HCT116 (cell line): ENCODE results near the gene PKD2L2. TPM values are rescaled to one million over a fixed set of nuclear protein-coding genes. Genes with fewer than 3 reads are reported as not detected.

ENCODE experiments used
- ATAC-seq: fragments of 200-7000 bp; cut with Tn5 transposase; 2 replicates; pipeline ENCODE4 v1.9.1; 2020; ENCODE audit warnings: mild to moderate bottlenecking, moderate library complexity
- BruUV-seq: library from RNA; stranded (reverse); fragments of 400-500 nt; replicated peaks from 2 replicates; lab custom pipeline; 2021; lab: Mats Ljungman, UMichigan
- CTCF ChIA-PET: fragments of 300-600 bp; sonication (Branson Sonifier 250); formaldehyde crosslinking; loops from one replicate; lab custom pipeline; 2021; ENCODE audit warnings: antibody characterized with exemption; lab: Charles Lee
- POLR2A ChIA-PET: fragments of 300-600, 350-600 bp; sonication (Branson Sonifier 250); formaldehyde crosslinking; loops from one replicate; lab custom pipeline; 2021; ENCODE audit warnings: antibody characterized with exemption; lab: Charles Lee
- RAD21 ChIA-PET, 2 experiments: fragments of 300-600 bp; sonication (Branson Sonifier 250); formaldehyde crosslinking; loops; one replicate each; lab custom pipeline; 2023; ENCODE audit warnings: low total read pairs in 2 of 2; ENCODE audit not compliant: uncharacterized antibody in 2 of 2, unreplicated experiment in 2 of 2, low non-redundant PET in 1 of 2; lab: Charles Lee
- DNase-seq: peaks from one replicate; pipeline ENCODE4 v3.0.0-alpha.2; 2010; ENCODE audit warnings: low read depth, low spot score
- H2AFZ ChIP-seq: fragments of 200-600 bp; shearing (Covaris generic), sonication (generic); 2 replicates; pipeline ENCODE4 v1.6.1; 2017; ENCODE audit warnings: low read depth, mixed run types, mixed read lengths, antibody characterized with exemption, low read length; ENCODE audit not compliant: poor library complexity, severe bottlenecking
- H3K27ac ChIP-seq: 2 replicates; pipeline ENCODE4 v1.5.1; 2012; ENCODE audit warnings: low read depth, low read length
- H3K27me3 ChIP-seq: fragments of 200-600 bp; sonication (generic); 2 replicates; pipeline ENCODE4 v1.6.1; 2016; ENCODE audit warnings: mixed run types, low read length, mixed read lengths; ENCODE audit not compliant: insufficient read depth
- H3K36me3 ChIP-seq, 2 experiments: fragments of 200-500 bp in 1 of 2; fragments of 200-600 bp in 1 of 2; sonication (Bioruptor generic) in 1 of 2; sonication (generic) in 1 of 2; 2 replicates each; pipeline versions ENCODE4 v1.5.1 to v1.6.1; 2014 to 2016; ENCODE audit warnings: low read length in 2 of 2, inconsistent platforms in 1 of 2, mixed read lengths in 1 of 2, mixed run types in 1 of 2; ENCODE audit not compliant: insufficient read depth in 2 of 2, control insufficient read depth in 1 of 2
- H3K4me1 ChIP-seq, 2 experiments: fragments of 200-600 bp in 1 of 2; sonication (generic) in 1 of 2; 2 replicates each; pipeline versions ENCODE4 v1.5.1 to v1.6.1; 2012 to 2017; ENCODE audit warnings: low read length in 2 of 2, inconsistent platforms in 1 of 2, mild to moderate bottlenecking in 1 of 2, mixed read lengths in 1 of 2, mixed run types in 1 of 2, moderate library complexity in 1 of 2; ENCODE audit not compliant: insufficient read depth in 2 of 2, control insufficient read depth in 1 of 2
- H3K4me2 ChIP-seq: fragments of 200-600 bp; sonication (generic); 2 replicates; pipeline ENCODE4 v1.6.1; 2017; ENCODE audit warnings: mixed run types, low read length, mixed read lengths
- H3K4me3 ChIP-seq, 2 experiments: fragments of 200-600 bp in 1 of 2; sonication (generic) in 1 of 2; replicated peaks in 1 of 2; 2 replicates each; pipeline ENCODE4 v1.5.1; 2011 to 2016; ENCODE audit warnings: low read length in 2 of 2, control low read depth in 1 of 2, low read depth in 1 of 2, mild to moderate bottlenecking in 1 of 2, mixed read lengths in 1 of 2, mixed run types in 1 of 2
- H3K79me2 ChIP-seq: fragments of 200-600 bp; sonication (generic); 2 replicates; pipeline ENCODE4 v1.6.1; 2017; ENCODE audit warnings: mild to moderate bottlenecking, mixed run types, low read length, moderate library complexity, mixed read lengths; ENCODE audit not compliant: insufficient read depth
- H3K9ac ChIP-seq: fragments of 200-600 bp; sonication (generic); 2 replicates; pipeline ENCODE4 v1.6.1; 2016; ENCODE audit warnings: low read length, mixed read lengths
- H3K9me2 ChIP-seq: fragments of 200-600 bp; sonication (generic), shearing (Covaris generic); 2 replicates; pipeline ENCODE4 v1.6.1; 2017; ENCODE audit warnings: mixed run types, mild to moderate bottlenecking, moderate library complexity; ENCODE audit not compliant: insufficient read depth
- H3K9me3 ChIP-seq, 2 experiments: fragments of 200-500 bp in 1 of 2; fragments of 200-600 bp in 1 of 2; sonication (Bioruptor generic) in 1 of 2; sonication (generic) in 1 of 2; 2 replicates each; pipeline ENCODE4 v1.6.1; 2014 to 2017; ENCODE audit warnings: low read length in 2 of 2, mixed read lengths in 2 of 2, inconsistent platforms in 1 of 2, low read depth in 1 of 2, mild to moderate bottlenecking in 1 of 2, mixed run types in 1 of 2, moderate library complexity in 1 of 2; ENCODE audit not compliant: control insufficient read depth in 1 of 2, insufficient read depth in 1 of 2
- H4K20me1 ChIP-seq: fragments of 200-600 bp; sonication (generic), shearing (Covaris generic); 2 replicates; pipeline ENCODE4 v1.6.1; 2017; ENCODE audit warnings: mixed run types, mild to moderate bottlenecking, moderate library complexity; ENCODE audit not compliant: insufficient read depth
- ATF3 ChIP-seq: IDR thresholded peaks from 2 replicates; pipeline ENCODE4 v1.6.1; 2012
- CBX3 ChIP-seq: IDR thresholded peaks from 2 replicates; pipeline ENCODE4 v1.6.1; 2012; ENCODE audit warnings: low read depth
- EGR1 ChIP-seq: IDR thresholded peaks from 2 replicates; pipeline ENCODE4 v1.6.1; 2012; ENCODE audit warnings: low read depth
- EZH2 ChIP-seq: fragments of 200-600 bp; sonication (generic); IDR thresholded peaks from 2 replicates; pipeline ENCODE4 v1.6.1; 2017; ENCODE audit warnings: antibody characterized with exemption, mixed run types
- FOSL1 ChIP-seq: IDR thresholded peaks from 2 replicates; pipeline ENCODE4 v1.6.1; 2012; ENCODE audit warnings: low read depth
- JUND ChIP-seq: IDR thresholded peaks from 2 replicates; pipeline ENCODE4 v1.6.1; 2012
- POLR2A ChIP-seq: IDR thresholded peaks from 2 replicates; pipeline ENCODE4 v1.7.0; 2011; ENCODE audit warnings: borderline replicate concordance; ENCODE audit not compliant: insufficient read depth, insufficient read length; ENCODE audit errors: extremely low read depth
- SIN3A ChIP-seq: IDR thresholded peaks from 2 replicates; pipeline ENCODE4 v1.6.1; 2012; ENCODE audit warnings: low read depth
- SRF ChIP-seq: IDR thresholded peaks from 2 replicates; pipeline ENCODE4 v1.6.1; 2012; ENCODE audit warnings: low read depth
- ZBTB33 ChIP-seq: IDR thresholded peaks from 2 replicates; pipeline ENCODE4 v1.6.1; 2011; ENCODE audit warnings: mild to moderate bottlenecking, low read length, moderate library complexity; ENCODE audit not compliant: insufficient replicate concordance; ENCODE audit errors: extremely low read depth
- ZFX ChIP-seq: fragments of 450-650 bp; IDR thresholded peaks from 2 replicates; pipeline ENCODE4 v1.6.1; 2017
- ZNF274 ChIP-seq: fragments of 200-500 bp; sonication (Bioruptor generic); IDR thresholded peaks from 2 replicates; pipeline ENCODE4 v1.6.1; 2014; ENCODE audit warnings: mild to moderate bottlenecking, low read depth, low read length, inconsistent platforms
- intact Hi-C: fragments of 100-400 bp; cut with micrococcal nuclease; formaldehyde crosslinking; loops from 2 replicates; pipeline ENCODE4 v1.10.0; 2022
- total RNA-seq: library from RNA; stranded (reverse); gene quantifications from one replicate; pipeline ENCODE4 v1.2.1, GENCODE V29; 2021; ENCODE audit not compliant: unreplicated experiment
- TF ChIP-seq, protein P1 (sequence below): IDR thresholded peaks from 2 replicates; pipeline ENCODE4 v1.6.1; 2012; ENCODE audit warnings: low read depth
- TF ChIP-seq, protein P2 (sequence below): IDR thresholded peaks from 2 replicates; pipeline ENCODE4 v1.6.1; 2012
- TF ChIP-seq, protein P3 (sequence below), 3 experiments: fragments of 200-600 bp in 1 of 3; sonication (generic) in 1 of 3; IDR thresholded peaks in 2 of 3; conservative IDR thresholded peaks in 1 of 3; 2 replicates each; pipeline ENCODE4 v1.5.1; 2012 to 2017; ENCODE audit warnings: low read depth in 2 of 3, low read length in 2 of 3, antibody characterized with exemption in 1 of 3, borderline replicate concordance in 1 of 3, control low read depth in 1 of 3, mild to moderate bottlenecking in 1 of 3, mixed read lengths in 1 of 3, mixed run types in 1 of 3, moderate library complexity in 1 of 3; ENCODE audit not compliant: insufficient read depth in 1 of 3

PKD2L2 gene
- total RNA-seq, 1 experiment from 2014 or later = not detected

DNA sequence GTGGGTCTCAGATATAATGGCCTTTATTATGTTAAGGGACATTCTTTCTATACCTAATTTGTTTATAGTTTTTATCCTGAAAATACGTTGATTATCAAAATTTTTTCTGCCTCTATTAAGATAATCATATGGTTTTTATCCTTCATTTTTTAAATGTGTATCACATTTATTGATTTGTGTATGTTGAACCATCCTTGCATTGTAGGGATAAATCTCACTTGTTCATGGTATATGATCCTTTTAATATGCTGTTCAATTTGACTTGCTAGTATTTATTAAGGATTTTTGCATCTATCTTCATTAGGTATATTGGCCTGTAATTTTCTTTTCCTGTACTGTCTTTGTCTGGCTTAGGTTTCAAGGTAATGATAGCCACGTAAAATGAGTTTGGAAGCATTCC, 25.5 kb downstream of the PKD2L2 start:
- Histone ChIP-seq H3K9ac (no peak overlapping the region), H3K9me3 (no peaks in the 10 kb centered on the region; a peak in 1 of 4 replicates), H3K4me3 (no peak overlapping the region), H3K27ac (no peak overlapping the region), H3K9me2 (no peaks in the 10 kb centered on the region), H3K4me1 (no peaks in the 10 kb centered on the region), H2AFZ (no peak overlapping the region), H3K36me3 (no peaks in the 10 kb centered on the region), H3K79me2 (no peaks in the 10 kb centered on the region), H3K4me2 (no peak overlapping the region), H4K20me1 (no peaks in the 10 kb centered on the region), H3K27me3 (no peaks in the 10 kb centered on the region)
- intact Hi-C loops = no loop called here
- ChIA-PET RAD21 (no interaction called here), POLR2A (no interaction called here), CTCF (no interaction called here)
- no peak for ATAC-seq
- BruUV-seq = no TSS peak
- TF ChIP-seq, protein P1, sequence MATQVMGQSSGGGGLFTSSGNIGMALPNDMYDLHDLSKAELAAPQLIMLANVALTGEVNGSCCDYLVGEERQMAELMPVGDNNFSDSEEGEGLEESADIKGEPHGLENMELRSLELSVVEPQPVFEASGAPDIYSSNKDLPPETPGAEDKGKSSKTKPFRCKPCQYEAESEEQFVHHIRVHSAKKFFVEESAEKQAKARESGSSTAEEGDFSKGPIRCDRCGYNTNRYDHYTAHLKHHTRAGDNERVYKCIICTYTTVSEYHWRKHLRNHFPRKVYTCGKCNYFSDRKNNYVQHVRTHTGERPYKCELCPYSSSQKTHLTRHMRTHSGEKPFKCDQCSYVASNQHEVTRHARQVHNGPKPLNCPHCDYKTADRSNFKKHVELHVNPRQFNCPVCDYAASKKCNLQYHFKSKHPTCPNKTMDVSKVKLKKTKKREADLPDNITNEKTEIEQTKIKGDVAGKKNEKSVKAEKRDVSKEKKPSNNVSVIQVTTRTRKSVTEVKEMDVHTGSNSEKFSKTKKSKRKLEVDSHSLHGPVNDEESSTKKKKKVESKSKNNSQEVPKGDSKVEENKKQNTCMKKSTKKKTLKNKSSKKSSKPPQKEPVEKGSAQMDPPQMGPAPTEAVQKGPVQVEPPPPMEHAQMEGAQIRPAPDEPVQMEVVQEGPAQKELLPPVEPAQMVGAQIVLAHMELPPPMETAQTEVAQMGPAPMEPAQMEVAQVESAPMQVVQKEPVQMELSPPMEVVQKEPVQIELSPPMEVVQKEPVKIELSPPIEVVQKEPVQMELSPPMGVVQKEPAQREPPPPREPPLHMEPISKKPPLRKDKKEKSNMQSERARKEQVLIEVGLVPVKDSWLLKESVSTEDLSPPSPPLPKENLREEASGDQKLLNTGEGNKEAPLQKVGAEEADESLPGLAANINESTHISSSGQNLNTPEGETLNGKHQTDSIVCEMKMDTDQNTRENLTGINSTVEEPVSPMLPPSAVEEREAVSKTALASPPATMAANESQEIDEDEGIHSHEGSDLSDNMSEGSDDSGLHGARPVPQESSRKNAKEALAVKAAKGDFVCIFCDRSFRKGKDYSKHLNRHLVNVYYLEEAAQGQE = no peak
- TF ChIP-seq EGR1 (no peak), CBX3 (no peak), EZH2 (no peak), ATF3 (no peak), ZFX (no peak), POLR2A (no peak), SIN3A (no peak), ZNF274 (no peak), SRF (no peak), FOSL1 (no peak), JUND (no peak), ZBTB33 (no peak)
- TF ChIP-seq, protein P2, sequence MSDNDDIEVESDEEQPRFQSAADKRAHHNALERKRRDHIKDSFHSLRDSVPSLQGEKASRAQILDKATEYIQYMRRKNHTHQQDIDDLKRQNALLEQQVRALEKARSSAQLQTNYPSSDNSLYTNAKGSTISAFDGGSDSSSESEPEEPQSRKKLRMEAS = no peak
- TF ChIP-seq, protein P3, sequence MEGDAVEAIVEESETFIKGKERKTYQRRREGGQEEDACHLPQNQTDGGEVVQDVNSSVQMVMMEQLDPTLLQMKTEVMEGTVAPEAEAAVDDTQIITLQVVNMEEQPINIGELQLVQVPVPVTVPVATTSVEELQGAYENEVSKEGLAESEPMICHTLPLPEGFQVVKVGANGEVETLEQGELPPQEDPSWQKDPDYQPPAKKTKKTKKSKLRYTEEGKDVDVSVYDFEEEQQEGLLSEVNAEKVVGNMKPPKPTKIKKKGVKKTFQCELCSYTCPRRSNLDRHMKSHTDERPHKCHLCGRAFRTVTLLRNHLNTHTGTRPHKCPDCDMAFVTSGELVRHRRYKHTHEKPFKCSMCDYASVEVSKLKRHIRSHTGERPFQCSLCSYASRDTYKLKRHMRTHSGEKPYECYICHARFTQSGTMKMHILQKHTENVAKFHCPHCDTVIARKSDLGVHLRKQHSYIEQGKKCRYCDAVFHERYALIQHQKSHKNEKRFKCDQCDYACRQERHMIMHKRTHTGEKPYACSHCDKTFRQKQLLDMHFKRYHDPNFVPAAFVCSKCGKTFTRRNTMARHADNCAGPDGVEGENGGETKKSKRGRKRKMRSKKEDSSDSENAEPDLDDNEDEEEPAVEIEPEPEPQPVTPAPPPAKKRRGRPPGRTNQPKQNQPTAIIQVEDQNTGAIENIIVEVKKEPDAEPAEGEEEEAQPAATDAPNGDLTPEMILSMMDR (IDR thresholded peaks at IDR 0.05 in 2 of 3, conservative IDR thresholded peaks at IDR 0.05 in 1 of 3; ENCODE audit: borderline replicate concordance in 1 of 3, insufficient read depth in 1 of 3, low read depth in 2 of 3, low read length in 2 of 3) = no peak
- no peak for DNase-seq
